K562 (cell line): ENCODE data around the gene MMP23B.
"Not testable (repeated sequence)": the region's sequence is repeated elsewhere in the genome, so short reads cannot be mapped to it uniquely, and the experiment has no call there.

Experiments
- ARID1B ChIP-seq: fragments of 450-650 bp; IDR thresholded peaks from 2 replicates; pipeline ENCODE4 v1.6.1; 2016; ENCODE audit warnings: antibody characterized with exemption, mild to moderate bottlenecking, inconsistent platforms
- ATF6 ChIP-seq: sonication (generic); formaldehyde crosslinking; IDR thresholded peaks from 2 replicates; pipeline ENCODE4 v1.4.0; 2020; ENCODE audit warnings: mild to moderate bottlenecking, missing genetic modification reagents
- MNT ChIP-seq, 2 experiments: fragments of 450-650 bp; conservative IDR thresholded peaks; 2 replicates each; pipeline ENCODE4 v1.6.1; 2017; ENCODE audit warnings: mild to moderate bottlenecking in 2 of 2, moderate library complexity in 2 of 2

GRCh38 chr1:1638528-1638927 lies 6.6 kb downstream of the MMP23B start:
- not testable (repeated sequence) for TF ChIP-seq ARID1B; ATF6 (CRISPR knock-in tag); MNT (conservative IDR thresholded peaks at IDR 0.05)
